D721Med (cell line): Measurements from ENCODE around the gene VPS45.
A peak's percentile ranks its signal among the peaks of the same experiment; 100 is the strongest.
"Not testable (repeated sequence)": the region's sequence is repeated elsewhere in the genome, so short reads cannot be mapped to it uniquely, and the experiment has no call there.

Experiments
- DNase-seq: peaks from one replicate; pipeline ENCODE4 v3.0.0; 2011; ENCODE audit warnings: low spot score; ENCODE audit not compliant: insufficient read length
- FAIRE-seq: peaks from 2 replicates; lab custom pipeline; 2011; peaks lifted over from hg19 to GRCh38; lab: Jason Lieb, UNC
- CTCF ChIP-seq: IDR thresholded peaks from 2 replicates; pipeline ENCODE4 v1.5.1; 2012; ENCODE audit warnings: mild to moderate bottlenecking, control low read depth; ENCODE audit not compliant: insufficient read depth; ENCODE audit errors: missing control alignments

VPS45 gene

GRCh38 chr1:150179867-150180266 is 112.3 kb downstream of the VPS45 start:
- FAIRE-seq (no peak), DNase-seq (no peak)
- TF ChIP-seq CTCF: no peak

- TF ChIP-seq CTCF: no peak
- no peak for DNase-seq
- FAIRE-seq: no peak
These were observed 112.9 kb downstream of the VPS45 start for GRCh38 chr1:150180474-150180873.

- no peak for TF ChIP-seq CTCF
- DNase-seq: no peak
- no peak for FAIRE-seq
These were observed 114.7 kb downstream of the VPS45 start for GRCh38 chr1:150182247-150182646.

- no peak for DNase-seq
- no peak for FAIRE-seq
- no peak for TF ChIP-seq CTCF
These were observed 115.5 kb downstream of the VPS45 start for GRCh38 chr1:150183061-150183460.

- no peak for TF ChIP-seq CTCF
- DNase-seq: no peak
- no peak for FAIRE-seq
These were observed 117.9 kb downstream of the VPS45 start for GRCh38 chr1:150185481-150185880.

- DNase-seq, FAIRE-seq: not testable (repeated sequence)
These were observed 118.8 kb downstream of the VPS45 start for GRCh38 chr1:150186438-150186788.

GRCh38 chr1:150186789-150187559 is 119.4 kb downstream of the VPS45 start:
- FAIRE-seq (no peak), DNase-seq (no peak)
- TF ChIP-seq CTCF: peak; percentile 55
